Brain microvascular endothelial cell (primary cell): ENCODE results near the gene NSUN3.

Source experiments
- DNase-seq: peaks from one replicate; pipeline ENCODE4 v3.0.0-alpha.2; 2020
- H3K27ac ChIP-seq: fragments of 250-450 bp; sonication (Bioruptor Pico); 2 replicates; pipeline ENCODE4 v1.5.1; 2020; ENCODE audit warnings: mild to moderate bottlenecking, moderate library complexity
- H3K27me3 ChIP-seq: fragments of 250-450 bp; sonication (Bioruptor Pico); replicated peaks from 2 replicates; pipeline ENCODE4 v1.5.1; 2020; ENCODE audit warnings: mild to moderate bottlenecking
- H3K36me3 ChIP-seq: fragments of 250-450 bp; sonication (Bioruptor Pico); replicated peaks from 2 replicates; pipeline ENCODE4 v1.5.1; 2020; ENCODE audit warnings: mild to moderate bottlenecking
- H3K4me3 ChIP-seq: 2 replicates; pipeline ENCODE4 v1.5.1; 2011; ENCODE audit warnings: low read depth, mild to moderate bottlenecking, control low read depth, low read length, moderate library complexity
- CTCF ChIP-seq: IDR thresholded peaks from 2 replicates; pipeline ENCODE4 v1.5.1; 2011; ENCODE audit warnings: low read depth, mild to moderate bottlenecking, moderate library complexity, low read length, control low read depth, inconsistent platforms; ENCODE audit errors: missing control alignments
- in situ Hi-C: cut with HindIII; loops from 2 replicates; pipeline ENCODE4 v1.10.0; 2017; ENCODE audit warnings: low sequenced_read_pairs, low pct_ligation_motif_present

Gene NSUN3

GRCh38 chr3:94173673-94174434, 111.0 kb downstream of the NSUN3 start:
- Histone ChIP-seq H3K27ac (no peak overlapping the region), H3K4me3 (no peak overlapping the region), H3K36me3 (no peaks in the 10 kb centered on the region), H3K27me3 (no peaks in the 10 kb centered on the region)
- peak; percentile 55 for DNase-seq
- TF ChIP-seq CTCF = no peak
- in situ Hi-C loops = no loop called here

DNA sequence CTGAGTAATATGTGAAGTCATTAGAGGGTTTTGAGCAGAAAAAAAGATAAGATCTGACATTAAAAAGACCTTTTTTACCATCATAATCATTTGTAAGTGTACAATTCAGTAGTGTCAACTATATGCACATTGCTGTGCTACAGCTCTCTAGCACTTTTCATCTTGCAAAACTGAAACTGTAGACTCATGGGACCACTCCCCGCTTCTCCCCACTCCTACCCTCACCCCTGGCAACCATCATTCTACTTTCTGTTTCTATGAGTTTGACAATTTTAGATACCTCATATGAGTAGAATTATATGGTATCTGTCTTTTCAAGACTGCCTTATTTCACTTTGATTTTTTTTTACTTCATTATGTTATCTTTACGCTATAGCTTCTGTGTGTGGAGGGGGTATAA, 112.8 kb downstream of the NSUN3 start:
- no peak for TF ChIP-seq CTCF
- H3K27me3 ChIP-seq = no peaks in the 10 kb centered on the region
- H3K4me3 ChIP-seq = no peak overlapping the region
- no peaks in the 10 kb centered on the region for H3K36me3 ChIP-seq
- no peak for DNase-seq
- in situ Hi-C loops = no loop called here
- no peak overlapping the region for H3K27ac ChIP-seq

DNA sequence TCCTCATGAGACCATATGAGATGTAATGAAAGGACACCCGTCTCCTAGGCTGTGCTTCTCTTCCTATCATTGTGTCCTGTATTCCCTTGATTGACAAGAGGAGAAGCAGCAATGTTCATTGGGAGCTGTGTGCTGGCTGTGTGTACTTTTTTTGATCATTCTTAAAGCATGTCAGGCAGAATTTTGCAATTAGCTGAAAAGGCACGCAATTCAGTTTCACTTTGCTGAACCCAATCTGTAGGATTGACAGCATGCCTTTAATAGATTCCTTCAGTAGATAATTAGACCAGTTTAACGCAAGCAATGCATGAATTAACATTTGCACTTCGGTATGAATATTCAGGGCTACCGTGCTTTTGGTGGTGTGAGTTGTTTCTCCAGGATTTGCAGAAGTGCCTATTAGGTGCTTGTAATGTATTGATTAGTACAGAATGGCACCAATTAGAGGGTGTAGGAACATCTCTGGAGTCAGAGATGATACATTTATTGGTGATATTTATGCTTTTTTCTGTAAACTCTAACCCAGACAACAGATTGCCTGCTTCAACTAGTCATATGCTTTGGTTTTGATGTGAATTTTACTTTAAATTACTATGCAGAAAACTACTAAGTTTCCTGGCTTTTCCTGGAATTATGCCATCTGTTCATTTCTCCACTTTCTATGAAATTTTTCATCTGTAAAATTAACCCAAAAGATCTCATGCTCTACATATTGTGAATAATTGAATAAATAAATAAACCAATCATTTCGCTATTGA, 114.3 kb downstream of the NSUN3 start:
- no peak for DNase-seq
- Histone ChIP-seq H3K4me3 (no peak overlapping the region), H3K36me3 (no peaks in the 10 kb centered on the region), H3K27ac (no peak overlapping the region), H3K27me3 (no peaks in the 10 kb centered on the region)
- no peak for TF ChIP-seq CTCF
- in situ Hi-C loops = no loop called here
